Stimulated activated CD4-positive, alpha-beta T cell treated with anti-CD3 and anti-CD28 coated beads, Interleukin-15, amount 100 ng/mL, for 1 hour (primary cell): Measurements from ENCODE around the gene LACTBL1.
"Not testable (repeated sequence)": the region's sequence is repeated elsewhere in the genome, so short reads cannot be mapped to it uniquely, and the experiment has no call there.

Source experiments
- DNase-seq, 2 donors: peaks; one replicate each; pipeline ENCODE4 v3.0.0-alpha.2; 2020; ENCODE audit warnings: low read depth in 1 of 2, low spot score in 1 of 2

The LACTBL1 gene

DNA sequence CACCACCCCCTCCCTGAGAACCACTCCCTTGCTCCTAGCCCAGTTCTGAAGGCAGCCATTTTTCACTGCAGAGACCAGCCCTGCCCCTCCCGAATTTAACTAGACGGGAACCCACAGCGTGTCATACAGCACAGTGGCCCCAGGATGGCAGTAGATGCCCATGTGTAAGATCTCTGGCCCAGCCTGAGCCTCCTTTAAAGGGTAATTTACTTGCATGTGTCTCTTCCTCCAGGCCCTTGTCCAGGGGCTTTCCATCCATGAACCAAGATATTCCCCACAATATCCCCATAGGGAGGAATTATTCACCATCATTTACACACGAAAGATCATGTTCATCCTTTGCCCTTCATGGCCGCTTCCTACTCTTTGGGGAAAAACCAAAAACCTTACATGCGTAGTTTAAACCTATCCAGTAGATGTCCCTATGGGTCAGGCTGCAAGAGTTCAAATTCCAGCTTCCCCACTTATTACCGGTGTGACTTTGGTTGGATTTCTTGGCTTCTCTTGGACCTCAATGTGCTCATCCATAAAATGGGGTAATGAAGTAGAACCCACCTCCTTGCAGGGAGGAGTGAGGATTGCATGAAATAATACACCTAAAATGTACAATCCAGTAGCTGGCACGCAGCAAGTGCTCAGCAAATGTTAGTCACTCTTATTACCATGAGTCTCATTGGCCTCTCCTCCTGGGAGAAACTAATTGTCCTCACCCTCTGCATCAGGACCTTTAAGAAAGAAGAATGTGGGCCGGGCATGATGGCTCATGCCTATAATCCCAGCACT is 4.0 kb upstream of the LACTBL1 start:
- peak; percentile 8 to 19 for DNase-seq

DNA sequence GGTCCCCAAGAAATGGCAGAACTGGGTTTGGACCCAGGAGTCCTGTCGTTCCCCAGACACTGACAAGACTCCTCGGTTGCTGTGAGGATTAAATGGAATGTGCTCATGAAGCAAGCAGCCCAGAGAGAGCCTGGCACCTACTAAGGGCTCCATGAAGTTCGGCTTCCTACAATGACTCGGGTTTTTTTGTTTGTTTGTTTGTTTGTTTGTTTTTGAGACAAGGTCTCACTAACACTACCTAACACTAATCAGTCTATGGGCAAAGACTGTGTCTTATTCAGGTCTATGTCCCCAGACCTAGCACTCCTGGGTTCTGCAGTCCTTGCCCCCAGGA is 3.4 kb upstream of the LACTBL1 start:
- no peak for DNase-seq

DNA sequence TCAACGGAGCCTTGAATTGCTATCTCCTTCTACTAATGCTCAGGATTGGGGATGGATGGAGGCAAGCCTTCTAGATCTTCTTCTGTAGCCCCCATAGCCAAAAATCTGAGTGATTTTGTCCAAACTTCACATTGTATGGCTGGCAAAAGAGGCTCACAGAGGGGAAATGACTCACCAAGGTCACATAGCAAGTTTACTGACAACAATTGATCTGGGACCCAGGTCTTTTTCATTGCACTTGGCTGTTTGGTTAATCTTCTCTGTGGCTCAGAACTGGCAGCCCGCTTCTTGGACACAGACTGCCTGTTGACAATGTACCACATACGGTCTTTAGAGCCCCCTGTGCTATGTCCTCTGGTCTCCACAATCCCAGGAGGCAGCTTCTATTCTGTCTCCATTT is 3.0 kb upstream of the LACTBL1 start:
- DNase-seq = no peak

DNA sequence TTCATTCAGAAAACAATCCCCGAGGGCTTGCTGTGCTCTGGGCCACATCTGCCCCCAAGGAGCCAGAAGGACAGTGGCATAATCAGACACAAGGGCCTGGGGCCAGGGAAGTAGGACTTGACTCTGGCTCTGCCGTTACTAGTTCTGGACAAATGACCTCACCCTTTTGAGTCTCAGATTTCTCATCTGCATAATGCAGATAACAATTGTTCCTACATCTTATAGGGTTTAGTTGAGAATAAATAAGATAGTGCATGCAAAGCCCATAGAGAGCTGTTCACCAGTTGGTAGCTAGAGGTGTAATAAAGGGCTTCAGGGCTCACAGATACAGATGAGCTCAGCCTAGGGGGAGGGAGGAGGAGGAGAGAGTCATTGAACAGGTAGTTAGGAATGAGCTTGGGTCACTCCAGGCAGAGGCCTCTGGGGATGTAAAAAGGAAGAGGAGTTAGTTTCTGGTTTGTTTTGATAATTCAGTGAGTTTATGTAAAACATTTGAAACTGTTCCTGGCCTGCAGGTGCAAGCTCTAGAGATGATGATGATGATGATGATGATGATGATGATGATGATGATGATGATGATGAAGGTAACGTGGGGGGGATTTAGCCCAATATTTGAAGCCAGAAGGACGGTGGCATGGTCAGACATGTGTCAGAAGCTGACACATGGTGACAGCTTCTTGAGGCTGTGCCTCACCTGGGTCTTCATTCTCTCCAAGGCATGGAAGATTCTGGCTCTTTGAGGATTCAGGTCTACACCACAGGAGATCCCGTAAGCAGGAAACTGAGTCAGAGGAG is 858 bp downstream of the LACTBL1 start:
- DNase-seq = no peak

DNA sequence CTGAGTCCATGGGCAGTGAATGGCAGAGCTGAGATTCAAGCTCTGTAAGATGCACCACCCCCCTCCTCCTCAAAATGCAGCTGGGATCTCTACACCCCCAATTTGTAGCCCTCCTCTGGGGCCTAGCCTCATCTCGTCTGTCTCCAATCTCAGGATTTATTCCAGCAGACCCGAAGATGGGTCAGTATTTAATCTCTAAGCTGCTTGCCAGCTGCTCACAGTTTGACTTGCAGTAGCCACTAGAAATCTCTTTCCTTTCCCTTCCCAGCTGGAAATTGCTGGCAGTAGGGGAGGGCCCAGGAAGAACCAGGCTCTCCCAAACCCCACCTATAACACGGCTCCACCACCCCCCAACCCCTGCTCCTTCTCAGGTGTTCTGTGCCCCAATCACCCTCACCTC is 1.5 kb downstream of the LACTBL1 start:
- DNase-seq = no peak

DNA sequence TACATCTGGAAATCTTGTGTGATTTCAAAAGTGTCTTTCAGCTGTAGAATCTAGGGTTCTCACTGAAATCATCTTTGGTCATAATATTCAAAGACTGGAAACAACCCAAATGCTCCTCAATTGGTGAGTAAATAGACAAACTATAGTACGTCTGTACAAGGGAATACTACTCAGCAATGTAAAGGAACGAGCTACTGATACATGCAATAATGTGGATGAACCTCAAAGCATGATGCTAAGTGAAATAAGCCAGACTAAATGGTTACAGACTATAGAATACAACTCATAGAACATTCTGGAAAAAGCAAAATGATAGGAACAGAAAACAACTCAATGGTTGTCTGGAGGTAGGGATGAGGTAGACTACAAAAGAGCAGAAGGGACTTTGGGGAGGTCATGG is 2.6 kb downstream of the LACTBL1 start:
- DNase-seq = no peak

DNA sequence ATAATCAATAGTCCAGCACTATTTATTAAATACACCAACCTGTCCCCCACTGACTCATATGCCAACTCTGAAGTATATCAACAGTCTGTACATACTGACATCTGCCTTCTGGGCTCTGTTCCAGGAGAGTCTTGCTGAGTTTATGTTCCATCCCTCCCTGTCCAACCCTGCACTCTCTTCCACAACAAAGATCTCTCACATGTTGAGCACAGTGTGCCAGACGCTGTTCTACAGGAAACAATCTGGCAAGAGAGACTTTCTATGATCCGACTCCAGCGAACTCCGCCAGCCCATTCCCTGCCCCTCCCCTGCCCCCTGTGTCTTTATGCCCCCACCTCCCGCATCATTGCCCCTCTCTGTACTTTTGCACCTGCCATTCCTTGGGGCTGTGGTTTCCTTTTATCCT is 3.4 kb downstream of the LACTBL1 start:
- no peak for DNase-seq

DNA sequence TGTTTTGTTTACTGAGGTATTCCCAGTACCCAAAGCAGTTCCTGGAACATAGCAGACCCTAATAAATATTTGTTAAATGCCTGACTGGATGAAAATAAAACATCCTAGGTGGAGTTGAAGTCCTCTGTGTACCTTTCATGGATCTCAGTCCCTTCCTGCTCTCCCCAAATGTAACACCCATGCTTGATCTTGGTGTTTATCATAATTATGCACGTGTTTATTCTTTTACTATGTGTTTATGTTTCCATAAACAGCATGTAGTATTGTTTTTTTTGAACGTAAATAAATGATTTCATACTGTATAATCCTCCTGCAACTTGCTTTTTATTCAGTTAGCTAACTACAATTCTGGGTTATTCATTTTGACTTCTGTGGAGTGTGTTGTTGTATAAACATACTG is 4.8 kb downstream of the LACTBL1 start:
- no peak for DNase-seq

DNA sequence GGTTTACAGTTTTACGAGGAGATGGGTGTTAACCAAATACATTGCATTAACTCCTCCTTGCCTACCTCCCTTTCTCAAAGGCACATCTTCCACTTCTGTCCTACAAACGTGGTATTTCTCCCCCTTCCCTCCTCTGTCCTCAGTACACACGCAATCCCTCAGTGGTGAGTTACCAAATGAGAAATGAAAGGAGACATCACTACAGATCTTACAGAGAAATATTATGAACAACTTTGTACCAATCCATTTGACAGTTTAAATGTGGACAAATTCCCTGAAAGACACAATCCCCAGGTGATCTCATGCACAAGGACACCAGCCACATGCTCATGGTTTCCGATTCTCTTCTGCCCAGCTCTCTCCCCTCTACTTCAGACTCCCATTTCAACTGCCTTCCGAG is 6.4 kb downstream of the LACTBL1 start:
- DNase-seq = no peak

DNA sequence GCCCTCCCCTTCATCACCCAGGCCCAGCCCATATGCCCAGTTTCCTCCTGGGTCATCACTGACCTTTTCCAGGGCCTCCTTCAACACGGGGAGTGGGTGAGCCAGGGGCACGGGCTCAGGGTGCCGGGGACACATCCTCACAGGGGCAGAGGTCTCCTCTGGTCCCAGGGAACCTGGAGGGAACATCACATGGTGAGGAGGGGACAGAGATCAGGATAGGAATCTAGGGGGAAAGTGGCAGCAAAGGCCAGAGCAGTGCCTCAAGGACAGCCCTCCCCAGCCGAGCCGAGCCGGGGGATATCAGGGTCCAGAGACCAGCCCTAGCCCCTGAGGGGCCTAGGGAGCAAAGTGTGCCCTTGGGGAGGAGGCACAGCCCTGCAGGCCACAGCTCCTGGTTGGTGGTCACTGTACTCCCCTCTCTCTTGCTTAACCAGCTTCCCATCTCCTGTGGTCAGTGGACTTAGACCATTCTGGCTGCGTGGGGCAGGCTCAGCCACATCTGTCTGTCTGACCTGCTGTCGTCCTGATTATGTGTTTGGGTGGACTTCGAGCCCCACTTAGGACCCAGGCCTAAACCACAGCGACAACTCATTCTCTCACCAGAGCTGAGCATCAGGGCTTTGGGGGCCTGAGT is 9.5 kb downstream of the LACTBL1 start:
- no peak for DNase-seq

DNA sequence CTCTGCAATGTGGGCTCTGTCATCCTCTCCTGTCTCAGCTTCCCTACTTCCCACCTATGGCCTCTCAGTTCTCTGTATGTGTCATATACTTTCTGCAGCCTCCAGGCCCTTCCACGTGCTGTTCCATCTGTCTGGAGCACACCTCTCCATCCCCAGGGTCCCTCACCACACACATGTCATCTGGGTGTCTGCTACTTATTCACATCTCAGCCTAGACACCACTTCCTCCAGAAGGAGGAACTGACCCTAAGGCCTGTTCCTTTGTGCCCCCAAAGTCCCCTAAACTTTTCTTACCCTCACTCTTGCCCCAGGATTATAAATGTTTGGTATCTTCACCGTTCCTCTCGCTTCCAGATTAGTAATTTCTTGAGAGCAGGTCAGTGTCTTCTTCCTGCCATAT is 10.1 kb downstream of the LACTBL1 start:
- DNase-seq = no peak

DNA sequence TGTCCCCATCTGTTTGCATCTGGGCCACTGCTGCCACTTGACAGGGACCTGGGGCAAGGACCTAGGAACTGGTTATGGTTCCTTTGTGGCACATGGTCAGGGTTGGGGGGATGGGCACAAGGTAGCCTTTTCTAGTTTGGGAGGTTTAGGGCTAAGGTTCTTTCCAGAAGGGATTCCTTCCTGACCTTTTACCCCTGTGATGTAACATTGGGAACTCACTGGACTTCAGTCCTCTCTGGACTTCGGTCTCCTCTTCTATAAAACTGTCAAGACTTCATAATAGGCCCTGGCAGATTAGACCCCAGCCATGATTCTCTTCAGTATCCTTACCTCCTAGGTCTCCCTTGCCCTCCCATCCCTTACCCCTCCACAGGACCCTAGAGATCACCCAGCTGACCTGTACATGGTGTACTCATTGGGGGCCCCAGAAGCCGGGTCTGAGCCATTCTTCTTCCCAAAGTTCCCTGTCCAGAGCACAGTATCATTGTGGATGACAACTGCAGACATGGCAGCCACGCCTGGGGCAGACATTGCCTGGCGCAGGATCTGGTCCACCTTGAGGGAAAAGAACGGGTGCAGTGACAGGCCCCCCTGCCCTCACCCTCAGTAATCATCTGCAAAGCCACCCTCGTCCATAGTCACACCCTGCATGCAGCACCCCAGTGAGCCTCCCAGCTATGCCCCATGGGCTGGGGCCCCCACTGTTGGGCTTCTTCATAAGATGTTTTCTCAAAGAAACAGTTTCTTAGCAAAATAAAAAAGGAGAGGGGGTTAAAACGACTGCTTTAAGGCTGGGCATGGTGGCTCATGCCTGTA is 12.9 kb downstream of the LACTBL1 start:
- DNase-seq = no peak

DNA sequence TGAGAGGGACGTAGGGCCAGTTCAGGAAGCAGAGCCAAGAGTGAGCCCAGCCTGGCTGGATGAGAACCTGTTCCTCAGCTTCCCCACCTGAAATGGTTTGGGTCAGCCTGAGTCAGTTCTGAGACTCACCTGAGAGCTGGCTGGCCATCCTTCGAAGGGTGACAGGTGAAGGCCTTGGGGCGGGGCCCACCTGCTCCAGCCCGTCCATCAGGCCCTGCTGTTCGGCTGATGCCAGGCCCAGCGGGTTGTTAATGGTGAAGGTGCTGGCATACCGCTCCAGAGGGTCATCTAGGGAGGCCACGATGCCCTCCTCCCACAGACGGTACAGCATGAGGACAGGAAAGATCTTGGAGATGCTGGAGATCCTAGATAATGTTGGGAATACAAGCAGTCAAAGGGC is 14.1 kb downstream of the LACTBL1 start:
- DNase-seq = no peak

DNA sequence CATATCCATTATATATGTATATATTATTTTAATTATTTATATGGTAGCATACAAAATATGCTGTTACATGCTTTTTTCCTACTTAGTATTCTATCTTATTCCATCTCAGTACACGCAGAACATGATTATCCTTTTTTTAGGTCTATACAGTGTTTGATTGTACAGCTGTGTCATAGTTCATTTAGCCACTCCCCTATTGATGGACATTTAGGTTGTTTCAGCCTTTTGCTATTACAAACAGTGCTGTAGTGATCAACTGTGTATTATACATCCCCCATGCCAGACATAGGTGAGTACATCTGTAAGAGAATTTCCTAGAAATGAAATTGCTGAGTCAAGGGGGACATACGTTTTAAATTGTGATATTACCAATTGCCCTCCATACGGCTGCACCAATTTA is 15.6 kb downstream of the LACTBL1 start:
- no peak for DNase-seq

DNA sequence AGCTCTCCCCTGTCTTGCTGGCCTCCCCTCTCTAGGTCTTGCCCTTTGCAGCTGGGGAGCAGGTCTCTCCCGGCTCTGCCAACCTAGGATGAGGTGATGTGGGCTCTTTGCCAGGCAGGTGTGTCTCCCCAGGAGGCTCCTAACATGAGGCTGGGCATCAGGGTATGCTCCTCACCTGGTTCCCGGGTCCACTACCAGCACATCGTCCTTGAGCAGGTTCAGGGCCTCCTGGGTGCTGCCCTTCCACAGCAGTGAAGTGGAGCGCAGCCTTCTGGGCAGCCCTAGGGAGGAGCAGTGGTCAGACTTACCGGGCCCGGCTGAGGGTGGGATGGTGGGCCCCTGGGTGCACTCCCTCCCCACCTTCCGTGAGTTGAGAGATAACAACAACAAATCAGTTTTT is 17.5 kb downstream of the LACTBL1 start:
- no peak for DNase-seq

DNA sequence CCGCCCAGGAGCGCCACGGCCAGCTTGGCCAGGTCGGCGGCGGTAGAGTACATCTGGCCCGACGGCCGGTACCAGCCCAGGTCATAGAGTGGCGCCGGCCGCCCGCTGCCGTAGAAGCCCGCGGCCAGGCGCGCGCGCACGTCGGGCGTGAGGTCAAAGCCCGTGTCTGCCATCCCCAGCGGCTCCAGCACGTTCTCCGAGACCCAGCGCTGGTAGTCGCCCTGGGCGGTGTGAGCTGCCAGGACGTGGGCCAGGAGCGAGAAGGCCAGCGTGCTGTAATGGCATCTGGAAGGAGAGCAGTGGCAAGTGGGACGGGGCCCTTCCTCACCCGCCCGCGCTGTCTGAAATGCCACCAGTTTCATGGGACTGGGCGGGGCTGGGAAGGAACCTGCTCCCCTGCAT is 18.9 kb downstream of the LACTBL1 start:
- no peak for DNase-seq

DNA sequence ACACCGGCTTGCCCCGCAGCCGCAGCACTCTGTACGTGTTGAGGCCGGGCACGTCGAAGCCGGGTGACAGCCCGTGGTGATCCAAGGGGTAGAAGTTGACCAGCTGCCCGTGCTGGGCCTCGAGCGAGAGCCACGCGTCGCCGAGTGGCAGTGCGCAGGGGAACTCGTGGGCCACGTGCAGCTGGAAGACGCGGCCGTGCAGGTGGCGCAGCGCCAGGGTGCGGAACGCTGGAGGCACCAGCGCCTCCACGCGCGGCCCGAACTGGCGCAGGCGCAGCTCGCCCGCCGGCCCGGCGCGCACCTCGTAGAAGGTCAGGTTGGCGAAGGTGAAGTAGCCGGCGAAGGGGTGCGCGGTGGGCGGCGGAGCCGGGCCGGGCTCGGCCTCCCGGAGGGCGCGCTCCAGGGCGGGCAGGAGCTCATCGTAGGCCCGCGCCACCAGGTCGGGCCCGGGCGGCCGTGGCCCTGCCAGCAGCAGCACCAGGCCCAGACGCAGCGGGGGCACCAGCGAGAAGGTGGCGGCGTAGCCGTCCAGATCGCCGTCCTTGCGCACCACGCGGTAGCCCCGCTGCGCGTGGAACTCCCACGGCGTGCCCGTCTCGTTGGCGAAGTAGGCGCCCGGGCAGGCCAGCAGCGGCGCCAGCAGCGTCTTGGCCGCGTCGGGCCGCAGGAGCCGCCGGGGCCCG is 19.5 kb downstream of the LACTBL1 start:
- DNase-seq = no peak

DNA sequence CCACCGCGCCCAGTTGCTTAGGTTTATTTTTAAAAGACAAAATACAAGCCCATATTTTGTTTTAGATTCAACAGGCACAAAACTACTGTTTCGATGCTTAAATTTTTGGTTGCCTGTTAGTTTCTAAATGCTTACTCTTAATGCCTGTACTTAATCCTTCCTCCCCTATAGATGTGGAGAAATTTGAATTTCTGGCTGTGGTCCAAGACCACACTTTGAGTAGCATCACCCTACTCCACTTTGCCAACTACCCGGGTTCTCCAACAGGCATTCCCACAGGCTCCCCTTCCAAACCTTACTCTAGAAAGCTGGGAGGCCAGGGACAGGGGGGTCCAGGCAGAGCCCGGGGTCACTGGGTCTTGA is 20.0 kb downstream of the LACTBL1 start:
- DNase-seq = no peak

DNA sequence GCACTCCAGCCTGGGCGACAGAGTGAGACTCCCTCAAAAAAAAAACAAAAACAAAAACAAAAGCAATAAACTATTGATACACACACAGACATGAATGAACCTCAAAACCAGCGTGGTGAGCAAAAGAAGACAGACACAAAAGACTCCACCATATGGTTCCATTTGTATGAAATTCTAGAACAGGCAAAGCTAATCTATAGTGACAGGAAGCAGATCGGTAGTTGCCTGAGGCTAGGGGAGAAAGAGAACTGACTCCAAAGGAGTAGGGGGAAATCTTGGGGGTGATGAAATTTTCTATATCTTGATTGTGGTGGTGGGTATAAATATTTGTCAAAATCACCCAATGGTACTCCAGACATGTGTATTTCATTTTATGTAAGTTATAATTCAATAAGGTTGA is 20.9 kb downstream of the LACTBL1 start:
- DNase-seq = no peak

DNA sequence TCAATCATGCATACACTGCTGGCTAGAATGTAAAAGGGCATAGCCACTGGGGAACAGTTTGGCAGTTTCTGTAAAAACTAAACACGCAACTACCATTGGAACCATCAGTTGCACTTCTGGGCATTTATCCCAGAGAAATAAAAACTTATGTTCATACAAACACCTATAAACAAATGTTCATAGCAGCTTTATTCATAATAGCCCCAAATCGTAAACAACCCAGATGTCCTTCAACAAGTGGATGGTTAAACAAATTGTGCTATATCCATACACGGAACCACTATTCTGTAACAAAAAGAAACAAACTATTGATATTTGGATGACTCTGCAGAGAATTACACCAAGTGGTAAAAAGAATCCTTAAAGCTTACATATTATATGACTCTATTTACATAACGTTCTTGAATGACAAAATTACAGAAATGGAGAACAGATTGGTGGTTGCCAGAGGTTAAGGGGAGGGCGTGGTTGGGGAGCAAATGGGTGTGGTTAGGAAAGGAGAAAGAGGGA is 22.8 kb downstream of the LACTBL1 start:
- DNase-seq = no peak

DNA sequence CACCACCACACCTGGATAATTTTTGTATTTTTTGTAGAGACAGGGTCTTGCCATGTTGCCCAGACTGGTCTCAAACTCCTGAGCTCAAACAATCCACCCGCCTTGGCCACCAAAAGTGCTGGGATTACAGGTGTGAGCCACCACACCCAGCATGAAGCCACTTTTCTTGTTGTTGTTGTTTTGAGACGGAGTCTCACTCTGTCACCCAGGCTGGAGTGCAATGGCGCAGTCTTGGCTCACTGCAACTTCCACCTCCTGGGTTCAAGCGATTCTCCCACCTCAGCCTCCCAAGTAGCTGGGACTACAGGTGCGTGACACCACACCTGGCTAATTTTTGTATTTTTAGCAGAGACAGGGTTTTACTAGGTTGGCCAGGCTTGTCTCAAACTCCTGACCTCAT is 27.5 kb downstream of the LACTBL1 start:
- DNase-seq = not testable (repeated sequence)
